Measurements from ENCODE around the gene ACSS3.

ACSS3 gene

DNA sequence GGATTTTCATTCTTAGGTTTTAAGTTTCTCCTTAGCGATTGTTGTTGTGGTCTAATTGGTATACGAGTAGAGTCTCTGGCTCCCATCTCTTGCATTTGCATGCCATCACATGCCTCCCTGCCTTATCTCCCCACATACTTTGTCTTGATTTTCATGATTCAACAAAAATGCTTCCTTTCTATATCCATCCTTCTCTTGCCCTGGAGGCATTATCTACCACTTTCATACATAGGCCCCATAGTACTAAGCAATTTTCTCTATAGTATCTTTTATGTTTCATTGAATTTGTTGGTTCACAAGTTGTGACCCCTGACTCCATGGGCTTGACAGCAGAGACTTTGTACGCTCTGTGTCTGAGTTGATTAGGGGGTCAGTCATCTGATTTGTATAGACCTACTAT is 226.1 kb downstream of the ACSS3 start:
- no peak for DNase-seq

All from NCI-H1417 treated with DMSO at 0.1 percent for 48 hours (cell line).